ENCODE measurements around the gene DHX29.
A peak's percentile ranks its signal among the peaks of the same experiment; 100 is the strongest.

DHX29 gene

GRCh38 chr5:55232271-55232984, 75.1 kb downstream of the DHX29 start:
- no peak for TF ChIP-seq GATA1 (IDR thresholded peaks at IDR 0.05; ENCODE audit: low read depth, low read length)
- TF ChIP-seq POLR2A (IDR thresholded peaks at IDR 0.05; ENCODE audit: low read length), result no peak
- DNase-seq, result peak; percentile 38 to 40

- DNase-seq, result no peak
- no peak for TF ChIP-seq POLR2A (IDR thresholded peaks at IDR 0.05; ENCODE audit: low read length)
- TF ChIP-seq GATA1 (IDR thresholded peaks at IDR 0.05; ENCODE audit: low read depth, low read length), result no peak
Observed at GRCh38 chr5:55231919-55232270, 75.6 kb downstream of the DHX29 start.

GRCh38 chr5:55231029-55231918, 76.2 kb downstream of the DHX29 start:
- DNase-seq, result peak; percentile 42 to 44
- TF ChIP-seq GATA1 (IDR thresholded peaks at IDR 0.05; ENCODE audit: low read depth, low read length) (no peak), POLR2A (IDR thresholded peaks at IDR 0.05; ENCODE audit: low read length) (no peak)

GRCh38 chr5:55230086-55230629, 77.3 kb downstream of the DHX29 start:
- no peak for DNase-seq
- TF ChIP-seq GATA1 (IDR thresholded peaks at IDR 0.05; ENCODE audit: low read depth, low read length), result no peak
- TF ChIP-seq POLR2A (IDR thresholded peaks at IDR 0.05; ENCODE audit: low read length), result no peak

- DNase-seq, result no peak
- TF ChIP-seq POLR2A (IDR thresholded peaks at IDR 0.05; ENCODE audit: low read length) (no peak), GATA1 (IDR thresholded peaks at IDR 0.05; ENCODE audit: low read depth, low read length) (no peak)
Observed at GRCh38 chr5:55227664-55228430, 79.6 kb downstream of the DHX29 start.

- TF ChIP-seq GATA1 (IDR thresholded peaks at IDR 0.05; ENCODE audit: low read depth, low read length), result no peak
- no peak for TF ChIP-seq POLR2A (IDR thresholded peaks at IDR 0.05; ENCODE audit: low read length)
- DNase-seq, result peak; percentile 60 to 62
Observed at GRCh38 chr5:55226934-55227663, 80.4 kb downstream of the DHX29 start, which contains the start of gene MCIDAS. Gene MCIDAS (minus strand): TSS chr5:55227315. CDS start chr5:55227138, 177 bp downstream.

GRCh38 chr5:55226027-55226933, 81.2 kb downstream of the DHX29 start:
- no peak for TF ChIP-seq POLR2A (IDR thresholded peaks at IDR 0.05; ENCODE audit: low read length)
- TF ChIP-seq GATA1 (IDR thresholded peaks at IDR 0.05; ENCODE audit: low read depth, low read length), result no peak
- DNase-seq, result peak; percentile 75 to 79

- DNase-seq, result no peak
- TF ChIP-seq POLR2A (IDR thresholded peaks at IDR 0.05; ENCODE audit: low read length), result no peak
- TF ChIP-seq GATA1 (IDR thresholded peaks at IDR 0.05; ENCODE audit: low read depth, low read length), result no peak
Observed at GRCh38 chr5:55225346-55225745, 82.1 kb downstream of the DHX29 start.

GRCh38 chr5:55223812-55224240, 83.7 kb downstream of the DHX29 start:
- no peak for TF ChIP-seq GATA1 (IDR thresholded peaks at IDR 0.05; ENCODE audit: low read depth, low read length)
- DNase-seq, result no peak

GRCh38 chr5:55222985-55223811, 84.3 kb downstream of the DHX29 start:
- TF ChIP-seq GATA1 (IDR thresholded peaks at IDR 0.05; ENCODE audit: low read depth, low read length) (no peak), POLR2A (IDR thresholded peaks at IDR 0.05; ENCODE audit: low read length) (no peak)
- no peak for DNase-seq

All from erythroblast (primary cell).